ENCODE data around the gene COPS4. TPM values are rescaled to one million over a fixed set of nuclear protein-coding genes. Genes with fewer than 3 reads are reported as not detected.
A peak's percentile ranks its signal among the peaks of the same experiment; 100 is the strongest.
"Not testable (repeated sequence)": the region's sequence is repeated elsewhere in the genome, so short reads cannot be mapped to it uniquely, and the experiment has no call there.

COPS4 gene
- total and polyA plus RNA-seq, 8 donors = 27.8 to 77.0 (median 66.5) TPM

DNA sequence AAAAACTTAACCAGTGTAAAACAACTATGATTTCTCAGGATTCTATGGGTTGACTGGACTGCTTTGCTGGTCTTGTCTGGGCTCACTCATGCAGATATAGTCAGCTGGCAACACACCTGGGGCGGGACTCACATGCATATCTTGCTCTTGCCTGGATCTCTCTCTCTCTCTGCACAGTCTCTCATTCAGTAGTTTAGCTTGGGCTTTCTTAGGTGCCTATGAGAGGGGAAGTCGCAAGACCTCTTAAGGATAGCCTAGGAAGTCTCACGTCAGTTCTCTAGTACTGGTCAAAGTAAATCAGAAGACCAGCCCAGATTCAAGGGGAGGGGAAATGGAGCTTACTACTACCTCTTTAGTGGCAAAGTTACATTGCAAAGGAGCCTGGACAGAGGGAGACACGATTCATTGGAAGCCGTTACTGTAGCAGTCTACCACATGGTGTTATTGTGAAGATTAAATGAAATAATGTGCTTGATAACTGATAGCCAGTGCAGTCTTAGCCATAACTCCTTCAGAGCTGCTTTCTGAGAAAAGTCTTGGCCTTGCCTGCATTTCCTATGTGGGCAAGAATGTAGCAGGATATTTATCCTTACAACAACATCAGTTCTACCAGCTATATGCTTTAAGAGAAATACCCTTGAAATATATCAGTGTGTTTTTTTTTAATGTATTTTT lies 2.1 kb downstream of the COPS4 start:
- no peak overlapping the region for H3K27ac ChIP-seq
- intact Hi-C loops (cut with DNase I) = no loop called here
- H3K4me3 ChIP-seq = no peak overlapping the region
- TF ChIP-seq CTCF (IDR thresholded peaks at IDR 0.05) = no peak
- peaks cover 13 to 16% of the 10 kb centered on the region in 2 donors for H3K4me1 ChIP-seq
- ATAC-seq (no peak), DNase-seq (no peak)
- no peaks in the 10 kb centered on the region for H3K9me3 ChIP-seq
- H3K27me3 ChIP-seq = no peaks in the 10 kb centered on the region
- H3K36me3 ChIP-seq = no peaks in the 10 kb centered on the region

DNA sequence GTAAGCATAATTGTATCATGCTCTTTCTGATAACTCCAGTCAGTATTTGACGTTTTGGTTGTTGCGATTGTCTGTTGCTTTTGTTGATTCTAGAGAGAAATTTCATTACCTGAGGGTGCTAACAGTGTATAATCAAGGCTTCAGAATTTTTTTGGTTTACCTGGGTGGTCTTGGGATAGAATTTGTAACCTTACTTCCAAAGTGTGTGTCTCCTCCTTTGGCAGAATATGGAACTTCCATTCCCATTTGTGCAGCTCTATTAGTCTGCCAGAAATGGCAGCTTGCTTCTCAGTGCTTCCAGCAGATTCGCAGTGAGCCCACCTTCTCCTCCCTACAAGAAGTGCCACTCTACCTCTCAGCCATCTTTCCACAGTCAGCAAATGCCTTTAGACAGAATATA lies 5.3 kb downstream of the COPS4 start:
- DNase-seq (no peak), ATAC-seq (no peak)
- no peaks in the 10 kb centered on the region for H3K36me3 ChIP-seq
- H3K4me3 ChIP-seq = no peak overlapping the region
- no peak for TF ChIP-seq CTCF (IDR thresholded peaks at IDR 0.05)
- H3K27ac ChIP-seq = no peak overlapping the region
- intact Hi-C loops (cut with DNase I) = no loop called here
- peaks cover 16 to 20% of the 10 kb centered on the region in 2 donors for H3K4me1 ChIP-seq
- no peaks in the 10 kb centered on the region for H3K27me3 ChIP-seq
- H3K9me3 ChIP-seq = no peaks in the 10 kb centered on the region

DNA sequence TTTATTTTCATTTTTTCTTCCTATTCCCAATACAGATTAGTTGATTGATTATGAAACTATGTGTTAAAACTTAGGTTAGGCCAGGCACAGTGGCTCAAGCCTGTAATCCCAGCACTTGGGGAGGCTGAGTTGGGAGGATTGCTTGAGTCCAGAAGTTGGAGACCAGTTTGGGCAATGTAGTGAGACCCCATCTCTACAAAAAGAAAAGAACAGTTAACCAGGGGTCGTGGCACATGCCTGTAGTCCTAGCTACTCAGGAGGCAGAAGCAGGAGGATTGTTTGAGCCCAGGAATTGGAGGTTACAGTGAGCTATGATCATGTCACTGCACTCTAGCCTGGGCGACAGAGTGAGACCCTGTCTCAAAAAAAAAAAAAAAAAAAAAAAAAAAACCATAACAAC lies 8.2 kb downstream of the COPS4 start:
- intact Hi-C loops (cut with DNase I); H3K4me3 ChIP-seq; DNase-seq; H3K27me3 ChIP-seq; H3K9me3 ChIP-seq; ATAC-seq; H3K4me1 ChIP-seq; H3K36me3 ChIP-seq; H3K27ac ChIP-seq: not testable (repeated sequence)

DNA sequence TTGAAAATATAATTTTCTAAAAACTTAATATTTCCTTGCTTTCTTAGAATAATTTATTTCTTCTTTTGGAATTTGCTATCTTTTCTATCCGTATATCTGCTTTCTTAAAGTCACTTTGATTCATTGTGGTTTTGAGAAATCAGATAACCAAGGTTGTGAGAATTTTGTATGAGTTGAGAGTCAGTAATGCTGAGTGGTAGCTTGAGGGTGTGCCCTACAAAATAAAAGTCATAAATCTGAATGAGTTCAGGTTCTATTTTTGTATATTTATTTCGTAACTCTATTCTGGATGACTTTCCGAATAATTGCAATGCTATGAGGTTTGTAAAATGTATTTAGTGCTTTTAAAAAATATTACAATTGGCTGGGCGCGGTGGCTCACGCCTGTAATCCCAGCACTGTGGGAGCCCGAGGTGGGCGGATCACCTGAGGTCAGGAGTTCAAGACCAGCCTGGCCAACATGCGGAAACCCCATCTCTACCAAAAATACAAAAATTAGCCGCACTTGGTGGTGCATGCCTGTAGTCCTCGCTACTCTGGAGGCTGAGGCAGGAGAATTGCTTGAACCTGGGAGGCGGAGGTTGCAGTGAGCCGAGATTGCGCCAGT lies 8.9 kb downstream of the COPS4 start:
- Histone ChIP-seq H3K9me3 (no peaks in the 10 kb centered on the region), H3K27me3 (no peaks in the 10 kb centered on the region), H3K4me3 (no peak overlapping the region), H3K27ac (no peak overlapping the region), H3K4me1 (peaks cover 0 to 7% of the 10 kb centered on the region in 2 donors), H3K36me3 (no peaks in the 10 kb centered on the region)
- DNase-seq (no peak), ATAC-seq (peak; percentile 35)
- no peak for TF ChIP-seq CTCF (IDR thresholded peaks at IDR 0.05)
- intact Hi-C loops (cut with DNase I) = no loop called here

DNA sequence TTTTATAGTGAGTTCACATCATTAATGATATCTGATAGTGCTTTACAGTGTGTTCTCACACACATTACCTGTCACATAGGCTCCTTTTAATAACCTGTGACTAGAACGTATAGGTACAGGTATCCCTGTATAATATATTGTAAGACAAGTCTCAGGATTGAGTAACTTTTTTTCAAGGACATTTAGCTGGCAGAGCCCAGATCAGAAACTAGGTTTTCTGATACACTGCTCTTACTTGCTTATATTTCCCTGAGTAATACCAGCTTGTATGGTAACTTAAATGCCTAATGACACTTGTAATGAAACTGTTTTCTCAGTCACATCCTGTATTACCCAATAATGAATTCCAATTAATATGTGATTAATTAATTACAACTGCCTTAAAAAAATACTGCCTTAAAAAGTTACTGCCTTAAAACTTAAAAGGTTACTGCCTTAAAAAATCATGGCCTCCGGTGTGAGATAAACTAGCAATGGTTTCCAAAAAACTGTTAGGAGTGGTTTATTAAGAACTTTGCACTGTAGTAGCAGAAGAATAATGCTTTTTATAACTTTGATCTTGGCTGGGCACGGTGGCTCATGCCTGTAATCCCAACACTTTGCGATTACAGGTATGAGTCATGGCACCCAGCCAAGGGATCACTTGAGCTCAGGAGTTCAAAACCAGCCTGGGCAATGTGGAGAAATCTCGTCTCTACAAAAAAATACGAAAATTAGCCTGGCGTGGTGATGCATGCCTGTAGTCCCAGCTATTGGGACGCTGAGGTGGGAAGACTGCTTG lies 11.9 kb downstream of the COPS4 start:
- ATAC-seq (peak; percentile 23), DNase-seq (no peak)
- peaks cover 0 to 7% of the 10 kb centered on the region in 2 donors for H3K4me1 ChIP-seq
- intact Hi-C loops (cut with DNase I) = no loop called here
- H3K4me3 ChIP-seq = no peak overlapping the region
- no peak overlapping the region for H3K27ac ChIP-seq
- peaks cover 0 to 19% of the 10 kb centered on the region in 2 donors for H3K36me3 ChIP-seq
- no peaks in the 10 kb centered on the region for H3K27me3 ChIP-seq
- no peaks in the 10 kb centered on the region for H3K9me3 ChIP-seq
- TF ChIP-seq CTCF (IDR thresholded peaks at IDR 0.05) = no peak

DNA sequence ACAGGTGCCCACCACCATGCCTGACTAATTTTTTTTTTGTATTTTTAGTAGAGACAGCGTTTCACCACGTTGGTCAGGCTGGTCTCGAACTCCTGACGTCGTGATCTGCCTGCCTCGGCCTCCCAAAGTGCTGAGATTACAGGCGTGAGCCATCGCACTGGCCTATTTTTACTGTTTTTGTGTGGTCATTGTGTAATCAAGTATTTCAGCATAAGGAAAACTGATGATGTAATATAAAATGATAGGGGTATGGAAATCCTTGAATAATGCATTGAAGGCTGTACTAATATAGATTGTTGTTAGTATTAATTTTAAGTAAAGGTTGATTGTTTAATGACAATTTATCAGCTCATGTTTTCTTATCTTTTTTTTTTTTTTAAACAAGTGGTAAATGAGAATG lies 13.8 kb downstream of the COPS4 start:
- H3K27ac ChIP-seq; H3K27me3 ChIP-seq; H3K4me1 ChIP-seq; ATAC-seq; H3K4me3 ChIP-seq; DNase-seq; H3K9me3 ChIP-seq; intact Hi-C loops (cut with DNase I): not testable (repeated sequence)
- peaks cover 0 to 37% of the 10 kb centered on the region in 2 donors for H3K36me3 ChIP-seq
